GM18951 (cell line): ENCODE data around the gene M1AP.

Experiments used
- POLR2A ChIP-seq: IDR thresholded peaks from 4 replicates; pipeline ENCODE4 v1.6.1; 2011; ENCODE audit warnings: mild to moderate bottlenecking; ENCODE audit not compliant: insufficient read length, insufficient read depth; ENCODE audit errors: extremely low read depth
- in situ Hi-C: fragments of 300-500 bp; cut with MboI; formaldehyde crosslinking; loops from one replicate; pipeline ENCODE4 v1.12.0; 2022; ENCODE audit warnings: low sequenced_read_pairs, mixed read lengths, inconsistent platforms; ENCODE audit not compliant: unreplicated experiment

Gene M1AP

GRCh38 chr2:74533464-74533863 is 114.7 kb downstream of the M1AP start:
- in situ Hi-C loops, result no loop called here
- peak; percentile 21 for TF ChIP-seq POLR2A

GRCh38 chr2:74532222-74532621 is 115.9 kb downstream of the M1AP start:
- in situ Hi-C loops, result no loop called here
- no peak for TF ChIP-seq POLR2A

GRCh38 chr2:74531666-74532065 is 116.5 kb downstream of the M1AP start:
- TF ChIP-seq POLR2A, result no peak

GRCh38 chr2:74530239-74531187 is 117.6 kb downstream of the M1AP start:
- peak; percentile 57 for TF ChIP-seq POLR2A
- in situ Hi-C loops, result no loop called here

More at GRCh38 chr2:74531666-74532065, 116.5 kb downstream of the M1AP start:
- in situ Hi-C loops, result no loop called here

- in situ Hi-C loops, result no loop called here
- peak; percentile 97 for TF ChIP-seq POLR2A
Measured at GRCh38 chr2:74529357-74530238, 118.5 kb downstream of the M1AP start, which contains the start of the genes AUP1 and HTRA2. AUP1 (minus strand) TSS chr2:74529706; CDS start chr2:74529629, 77 bp downstream. HTRA2 (plus strand) TSS chr2:74529933; CDS start chr2:74530007, 74 bp downstream.

- TF ChIP-seq POLR2A, result no peak
- in situ Hi-C loops, result no loop called here
Measured at GRCh38 chr2:74528600-74529356, 119.4 kb downstream of the M1AP start.

- in situ Hi-C loops, result no loop called here
- no peak for TF ChIP-seq POLR2A
Measured at GRCh38 chr2:74527741-74528140, 120.4 kb downstream of the M1AP start.

- TF ChIP-seq POLR2A, result no peak
Measured at GRCh38 chr2:74526649-74527230, 121.4 kb downstream of the M1AP start.

GRCh38 chr2:74525717-74526648 is 122.1 kb downstream of the M1AP start, which contains the start of gene DQX1:
DQX1 (minus strand) TSS chr2:74526231; CDS start chr2:74525729, 502 bp downstream.
- TF ChIP-seq POLR2A, result no peak
- in situ Hi-C loops, result no loop called here

More at GRCh38 chr2:74526649-74527230, 121.4 kb downstream of the M1AP start:
- in situ Hi-C loops, result no loop called here

GRCh38 chr2:74524955-74525716 is 123.0 kb downstream of the M1AP start:
- in situ Hi-C loops, result no loop called here
- no peak for TF ChIP-seq POLR2A
